HepG2 (cell line): ENCODE data around the gene LIMA1. TPM values are rescaled to one million over a fixed set of nuclear protein-coding genes. Genes with fewer than 3 reads are reported as not detected.

Source experiments
- ATAC-seq: fragments of 200-7000 bp; cut with Tn5 transposase; 3 replicates; pipeline ENCODE4 v1.9.1; 2020; ENCODE audit warnings: mild to moderate bottlenecking, moderate library complexity
- BruUV-seq: library from RNA; stranded (reverse); fragments of 400-500 nt; replicated peaks from 2 replicates; lab custom pipeline; 2021; lab: Mats Ljungman, UMichigan
- CTCF ChIA-PET: fragments of 300-600 bp; formaldehyde crosslinking; extraction: SDS; loops from one replicate; lab custom pipeline; 2021; ENCODE audit warnings: low total read pairs, inconsistent platforms, low intra/inter-chr PET ratio; lab: Yijun Ruan, JAX
- POLR2A ChIA-PET: fragments of 350-600 bp; sonication (Branson Sonifier 250); formaldehyde crosslinking; loops from one replicate; lab custom pipeline; 2020; ENCODE audit warnings: antibody characterized with exemption, inconsistent platforms; lab: Yijun Ruan, JAX
- DNase-seq: peaks from one replicate; pipeline ENCODE4 v3.0.0-alpha.2; 2015; ENCODE audit warnings: low spot score
- FAIRE-seq: peaks from 3 replicates; lab custom pipeline; 2011; peaks lifted over from hg19 to GRCh38; lab: Jason Lieb, UNC
- H2AFZ ChIP-seq: one replicate; pipeline ENCODE4 v1.6.1; 2011; ENCODE audit warnings: low read length, inconsistent platforms
- H3K27ac ChIP-seq: fragments of 300-600 bp; 3 replicates; pipeline ENCODE4 v1.8.0; 2011; ENCODE audit warnings: mixed run types, mild to moderate bottlenecking, mixed read lengths, low read length, inconsistent platforms; ENCODE audit not compliant: insufficient read depth; ENCODE audit errors: extremely low read length
- H3K27me3 ChIP-seq, 2 experiments: fragments of 200-600 bp in 1 of 2; 2 replicates in 1 of 2; 3 replicates in 1 of 2; pipeline versions ENCODE4 v1.6.0 to v1.8.0; 2011; ENCODE audit warnings: low read length in 2 of 2, mild to moderate bottlenecking in 2 of 2, moderate library complexity in 2 of 2, inconsistent platforms in 1 of 2; ENCODE audit not compliant: insufficient read depth in 2 of 2, control insufficient read depth in 1 of 2
- H3K36me3 ChIP-seq, 2 experiments: fragments of 200-600 bp in 1 of 2; replicated peaks in 1 of 2; 2 replicates in 1 of 2; 3 replicates in 1 of 2; pipeline versions ENCODE4 v1.5.1 to v1.8.0; 2011; ENCODE audit warnings: low read length in 2 of 2, inconsistent platforms in 1 of 2; ENCODE audit not compliant: insufficient read depth in 2 of 2, control insufficient read depth in 1 of 2
- H3K4me1 ChIP-seq: 2 replicates; pipeline ENCODE4 v1.5.1; 2012; ENCODE audit warnings: low read length, inconsistent platforms; ENCODE audit not compliant: insufficient read depth
- H3K4me2 ChIP-seq: 2 replicates; pipeline ENCODE4 v1.6.0; 2011; ENCODE audit warnings: low read depth, low read length, inconsistent platforms
- H3K4me3 ChIP-seq, 3 experiments: fragments of 200-600 bp in 1 of 3; sonication (generic), shearing (Covaris generic) in 1 of 3; replicated peaks in 1 of 3; 2 replicates each; pipeline ENCODE4 v1.5.1; 2011 to 2016; ENCODE audit warnings: low read length in 3 of 3, inconsistent platforms in 2 of 3, low read depth in 2 of 3, mild to moderate bottlenecking in 2 of 3, control low read depth in 1 of 3, mixed read lengths in 1 of 3; ENCODE audit not compliant: insufficient read depth in 1 of 3
- H3K79me2 ChIP-seq: one replicate; pipeline ENCODE4 v1.6.1; 2011; ENCODE audit warnings: low read length, inconsistent platforms; ENCODE audit not compliant: insufficient read depth
- H3K9ac ChIP-seq: 2 replicates; pipeline ENCODE4 v1.6.0; 2011; ENCODE audit warnings: mild to moderate bottlenecking, low read depth, low read length, inconsistent platforms; ENCODE audit not compliant: insufficient read depth
- H3K9me3 ChIP-seq: 2 replicates; pipeline ENCODE4 v1.5.1; 2012; ENCODE audit warnings: mild to moderate bottlenecking, low read length
- H4K20me1 ChIP-seq: 2 replicates; pipeline ENCODE4 v1.6.0; 2011; ENCODE audit warnings: inconsistent platforms, mild to moderate bottlenecking, low read length, moderate library complexity; ENCODE audit not compliant: insufficient read depth
- HINFP ChIP-seq: sonication (generic); formaldehyde crosslinking; IDR thresholded peaks from 2 replicates; pipeline ENCODE4 v1.4.0; 2020; ENCODE audit warnings: low read depth, mild to moderate bottlenecking, missing genetic modification reagents
- MAFK ChIP-seq, 2 experiments: IDR thresholded peaks in 1 of 2; conservative IDR thresholded peaks in 1 of 2; 2 replicates each; pipeline ENCODE4 v1.6.1; 2011; ENCODE audit warnings: improper control_type of control experiment in 2 of 2, low read length in 2 of 2
- ZNF251 ChIP-seq: sonication (generic); formaldehyde crosslinking; IDR thresholded peaks from 2 replicates; pipeline ENCODE4 v1.9.0; 2021; ENCODE audit warnings: mild to moderate bottlenecking, missing genetic modification reagents
- ZNF296 ChIP-seq: sonication (generic); formaldehyde crosslinking; conservative IDR thresholded peaks from 2 replicates; pipeline ENCODE4 v1.5.0; 2020; ENCODE audit warnings: mild to moderate bottlenecking, missing genetic modification reagents
- ZNF350 ChIP-seq: sonication (generic); formaldehyde crosslinking; IDR thresholded peaks from 2 replicates; pipeline ENCODE4 v1.4.0; 2020; ENCODE audit warnings: mild to moderate bottlenecking, low read depth, missing genetic modification reagents, borderline replicate concordance
- ZNF530 ChIP-seq: sonication (generic); formaldehyde crosslinking; IDR thresholded peaks from 2 replicates; pipeline ENCODE4 v1.5.0; 2020; ENCODE audit warnings: low read depth, mild to moderate bottlenecking, missing genetic modification reagents
- ZNF563 ChIP-seq: sonication (generic); formaldehyde crosslinking; IDR thresholded peaks from 2 replicates; pipeline ENCODE4 v1.8.0; 2022; ENCODE audit warnings: mild to moderate bottlenecking, moderate library complexity, missing genetic modification reagents
- WGBS: methylation state at CpG from one replicate; pipeline ENCODE4 v1.1.6; 2017; ENCODE audit warnings: low lambda C conversion rate; 5-methylcytosine and 5-hydroxymethylcytosine counted together
- in situ Hi-C: cut with HindIII; loops from 2 replicates; pipeline ENCODE4 v1.10.0; 2017; ENCODE audit warnings: low pct_unique_long_range_greater_than_20kb; ENCODE audit not compliant: extremely low pct_ligation_motif_present
- intact Hi-C: fragments of 100-400 bp; cut with micrococcal nuclease; formaldehyde crosslinking; loops from one replicate; pipeline ENCODE4 v1.10.0; 2022; ENCODE audit not compliant: unreplicated experiment
- polyA plus RNA-seq, 8 experiments: library from polyadenylated mRNA; depleted of rRNA in 3 of 8; stranded (reverse) in 7 of 8; unstranded in 1 of 8; fragments of >200 nt; fragmentation: Illumina TruSeq in 4 of 8; extraction: Trizol in 4 of 8; gene quantifications; 2 replicates each; pipeline versions ENCODE4 v1.2.1 to v1.2.3, GENCODE V29; 2011 to 2016; ENCODE audit warnings: low read depth in 4 of 8, missing spikeins in 1 of 8, mixed read lengths in 1 of 8; ENCODE audit not compliant: insufficient read depth in 1 of 8
- total RNA-seq, 5 experiments: library from RNA; depleted of rRNA; stranded (reverse); fragments of >200 nt; fragmentation: Illumina TruSeq; extraction: Trizol; gene quantifications; 2 replicates each; pipeline ENCODE4 v1.2.3, GENCODE V29; 2016; ENCODE audit warnings: low read depth in 1 of 5

Gene LIMA1
- total and polyA plus RNA-seq, 2 of the 13 experiments (the other 11 are each of a cell fraction or from before 2014, with no cell fraction given), result 13.0 to 19.8 TPM

GRCh38 chr12:50221228-50222008, 61.9 kb downstream of the LIMA1 start:
- Histone ChIP-seq H3K4me2 (no peak overlapping the region), H2AFZ (no peak overlapping the region), H3K79me2 (no peaks in the 10 kb centered on the region), H4K20me1 (no peaks in the 10 kb centered on the region), H3K36me3 (0 out of 5 replicates have a peak, but pooled peaks cover 0 to 12% of the 10 kb centered on the region in 2 experiments), H3K27ac (no peak overlapping the region), H3K27me3 (no peaks in the 10 kb centered on the region), H3K4me1 (peaks cover 9% of the 10 kb centered on the region; the same call in 1 of the 2 replicates), H3K4me3 (no peak overlapping the region), H3K9me3 (no peaks in the 10 kb centered on the region), H3K9ac (no peak overlapping the region)
- no peak for TF ChIP-seq ZNF530 (CRISPR knock-in tag)
- DNase-seq, result no peak
- BruUV-seq, result no TSS peak
- intact Hi-C loops, result no loop called here
- ChIA-PET POLR2A (no interaction called here), CTCF (no interaction called here)
- 94% methylated on average over 9 of the region's 9 CpGs for WGBS
- no peak for ATAC-seq
- in situ Hi-C loops, result no loop called here
- FAIRE-seq, result no peak

GRCh38 chr12:50220363-50220995, 62.8 kb downstream of the LIMA1 start:
- Histone ChIP-seq H3K27ac (no peak overlapping the region), H2AFZ (no peak overlapping the region), H3K9me3 (no peaks in the 10 kb centered on the region), H3K4me1 (peaks cover 9% of the 10 kb centered on the region; the same call in 1 of the 2 replicates), H3K79me2 (no peaks in the 10 kb centered on the region), H3K4me2 (no peak overlapping the region), H3K36me3 (0 out of 5 replicates have a peak, but pooled peaks cover 0 to 12% of the 10 kb centered on the region in 2 experiments), H4K20me1 (no peaks in the 10 kb centered on the region), H3K4me3 (no peak overlapping the region), H3K9ac (no peak overlapping the region), H3K27me3 (no peaks in the 10 kb centered on the region)
- ChIA-PET CTCF (no interaction called here), POLR2A (no interaction called here)
- ATAC-seq, result no peak
- intact Hi-C loops, result no loop called here
- no peak for TF ChIP-seq ZNF296 (CRISPR knock-in tag)
- no peak for TF ChIP-seq HINFP
- TF ChIP-seq ZNF251, result no peak
- 0 out of 4 replicates have a peak, but pooled peaks of 1 of the 2 experiments have one; percentile 6 for TF ChIP-seq MAFK (conservative IDR thresholded peaks at IDR 0.05 in 1 of 2, IDR thresholded peaks at IDR 0.05 in 1 of 2; ENCODE audit: low read length in 2 of 2)
- no peak for TF ChIP-seq ZNF563
- no peak for TF ChIP-seq ZNF350
- WGBS, result 93% methylated on average over 4 of the region's 4 CpGs
- no TSS peak for BruUV-seq
- no peak for DNase-seq
- no peak for FAIRE-seq
- in situ Hi-C loops, result no loop called here
